ENCODE data around the gene JPH2. TPM values are rescaled to one million over a fixed set of nuclear protein-coding genes. Genes with fewer than 3 reads are reported as not detected.

JPH2 gene
- total and polyA plus RNA-seq, 2 of the 4 experiments (the other 2 are of a cell fraction) = 0.44 to 0.54 TPM

GRCh38 chr20:44183282-44183681, 3.7 kb downstream of the JPH2 start:
- intact Hi-C loops (cut with micrococcal nuclease) = loop anchor here (5.0 kb wide), 1 partner anchor 46 kb away; no protein-coding TSS in a partner anchor
- H3K9me3 ChIP-seq (ENCODE audit: control insufficient read depth, insufficient read depth, low read length) = no peaks in the 10 kb centered on the region
- peaks cover 0 to 17% of the 10 kb centered on the region in 2 experiments; a peak in 2 of 4 replicates for H3K79me1 ChIP-seq (ENCODE audit: low read depth in 1 of 2, low read length in 2 of 2)
- H3K9me1 ChIP-seq (ENCODE audit: insufficient read depth, low read length) = peaks cover 16% of the 10 kb centered on the region
- H3K23ac ChIP-seq (ENCODE audit: low read depth, low read length) = no peak overlapping the region
- no peak overlapping the region for H3K56ac ChIP-seq (ENCODE audit: extremely low read depth, insufficient read depth, low read length)
- H4K20me1 ChIP-seq (ENCODE audit: insufficient read depth, low read length) = no peaks in the 10 kb centered on the region
- POLR2A ChIA-PET (ENCODE audit: unreplicated experiment) = no interaction called here
- no peak overlapping the region for H2BK20ac ChIP-seq (ENCODE audit: low read depth, low read length)
- no peak for ATAC-seq (ENCODE audit: low read depth)
- no peak overlapping the region for H3K9ac ChIP-seq (ENCODE audit: low read depth, low read length)
- no peak overlapping the region for H3K18ac ChIP-seq (ENCODE audit: low read depth, low read length)
- H3K4me2 ChIP-seq (ENCODE audit: low read depth, low read length) = no peak overlapping the region
- no peak overlapping the region for H2BK15ac ChIP-seq (ENCODE audit: low read depth, low read length)
- H2AK9ac ChIP-seq (replicated peaks; ENCODE audit: low read depth, low read length, poor library complexity) = no peak overlapping the region
- CTCF ChIA-PET = no interaction called here
- DNase-seq = no peak
- H3K4me3 ChIP-seq (ENCODE audit: insufficient read depth, low read depth, low read length) = no peak overlapping the region
- H4K8ac ChIP-seq (ENCODE audit: low read depth in 2 of 2, low read length in 2 of 2) = no peak overlapping the region
- no TSS peak for BruUV-seq (replicated peaks)
- no peak overlapping the region for H4K91ac ChIP-seq (ENCODE audit: insufficient read depth, low read depth, low read length)
- 88% methylated on average over 4 of the region's 7 CpGs; no CpG with 5 or more reads in 1 of the 2 experiments for WGBS, 2 experiments (ENCODE audit: extremely low coverage in 2 of 2, insufficient read length in 1 of 2)
- H3K4me1 ChIP-seq (ENCODE audit: control insufficient read depth, insufficient read depth, low read length) = peaks cover 21% of the 10 kb centered on the region
- TF ChIP-seq RAD21 (IDR thresholded peaks at IDR 0.05; ENCODE audit: low read length) (no peak), RFX5 (IDR thresholded peaks at IDR 0.05; ENCODE audit: low read depth, low read length) (no peak), RCOR1 (IDR thresholded peaks at IDR 0.05; ENCODE audit: insufficient replicate concordance, low read length) (no peak), MAZ (IDR thresholded peaks at IDR 0.05; ENCODE audit: borderline replicate concordance, low read depth, low read length) (no peak)
- no peaks in the 10 kb centered on the region for H3K36me3 ChIP-seq (ENCODE audit: control insufficient read depth, insufficient read depth, low read length)
- H2BK5ac ChIP-seq (ENCODE audit: low read depth, low read length, poor library complexity, severe bottlenecking) = no peak overlapping the region
- H2AK5ac ChIP-seq (ENCODE audit: low read depth, low read length) = no peak overlapping the region
- no peak overlapping the region for H2AFZ ChIP-seq (replicated peaks; ENCODE audit: low read length, poor library complexity)
- H3K4ac ChIP-seq (ENCODE audit: low read depth, low read length) = no peak overlapping the region
- no peak overlapping the region for H3K27ac ChIP-seq (ENCODE audit: insufficient read depth, low read length)
- H3K14ac ChIP-seq (replicated peaks; ENCODE audit: low read depth, low read length) = no peak overlapping the region
- in situ Hi-C loops (cut with MboI; ENCODE audit: low sequenced_read_pairs) = no loop called here
- no peak overlapping the region for H4K5ac ChIP-seq (ENCODE audit: low read depth, low read length)
- no peaks in the 10 kb centered on the region for H3K27me3 ChIP-seq (ENCODE audit: control insufficient read depth, insufficient read depth, low read length)
- dilution Hi-C loops (cut with HindIII; ENCODE audit: low sequenced_read_pairs, unreplicated experiment) = no loop called here
- H2BK120ac ChIP-seq (ENCODE audit: low read depth, low read length) = no peak overlapping the region
